ENCODE data around the gene HNF4A. TPM values are rescaled to one million over a fixed set of nuclear protein-coding genes. Genes with fewer than 3 reads are reported as not detected.

HNF4A gene
- total RNA-seq, 6 experiments from 2014 or later: not detected

- Mint-ChIP-seq H3K36me3 (ENCODE audit: low read depth) (no peaks in the 10 kb centered on the region), H3K4me3 (no peak overlapping the region), H3K9me3 (no peaks in the 10 kb centered on the region), H3K27ac (no peak overlapping the region), H3K4me1 (ENCODE audit: low read depth) (no peaks in the 10 kb centered on the region), H3K27me3 (ENCODE audit: insufficient read depth) (peaks cover 50% of the 10 kb centered on the region)
- no peak for DNase-seq
- no peak for TF ChIP-seq CTCF (IDR thresholded peaks at IDR 0.05)
Observed at GRCh38 chr20:44450281-44450889, 94.9 kb downstream of the HNF4A start.

GRCh38 chr20:44450903-44451450, 95.5 kb downstream of the HNF4A start:
- H3K27me3 Mint-ChIP-seq (ENCODE audit: insufficient read depth): peaks cover 51% of the 10 kb centered on the region
- H3K4me1 Mint-ChIP-seq (ENCODE audit: low read depth): no peaks in the 10 kb centered on the region
- no peaks in the 10 kb centered on the region for H3K9me3 Mint-ChIP-seq
- no peaks in the 10 kb centered on the region for H3K36me3 Mint-ChIP-seq (ENCODE audit: low read depth)
- H3K27ac Mint-ChIP-seq: no peak overlapping the region
- H3K4me3 Mint-ChIP-seq: no peak overlapping the region
- DNase-seq: no peak
- no peak for TF ChIP-seq CTCF (IDR thresholded peaks at IDR 0.05)

GRCh38 chr20:44454306-44454963, 98.9 kb downstream of the HNF4A start:
- DNase-seq: no peak
- peaks cover 28% of the 10 kb centered on the region for H3K27me3 Mint-ChIP-seq (ENCODE audit: insufficient read depth)
- no peak overlapping the region for H3K4me3 Mint-ChIP-seq
- no peak overlapping the region for H3K27ac Mint-ChIP-seq
- H3K4me1 Mint-ChIP-seq (ENCODE audit: low read depth): no peaks in the 10 kb centered on the region
- no peaks in the 10 kb centered on the region for H3K36me3 Mint-ChIP-seq (ENCODE audit: low read depth)
- TF ChIP-seq CTCF (IDR thresholded peaks at IDR 0.05): no peak
- H3K9me3 Mint-ChIP-seq: no peaks in the 10 kb centered on the region

GRCh38 chr20:44455126-44455525, 99.6 kb downstream of the HNF4A start:
- Mint-ChIP-seq H3K9me3 (no peaks in the 10 kb centered on the region), H3K36me3 (ENCODE audit: low read depth) (no peaks in the 10 kb centered on the region), H3K4me3 (no peak overlapping the region), H3K27me3 (ENCODE audit: insufficient read depth) (peaks cover 25% of the 10 kb centered on the region), H3K27ac (no peak overlapping the region), H3K4me1 (ENCODE audit: low read depth) (no peaks in the 10 kb centered on the region)
- no peak for TF ChIP-seq CTCF (IDR thresholded peaks at IDR 0.05)
- no peak for DNase-seq

GRCh38 chr20:44456611-44457010, 101.1 kb downstream of the HNF4A start:
- peaks cover 17% of the 10 kb centered on the region for H3K27me3 Mint-ChIP-seq (ENCODE audit: insufficient read depth)
- no peak for TF ChIP-seq CTCF (IDR thresholded peaks at IDR 0.05)
- H3K4me1 Mint-ChIP-seq (ENCODE audit: low read depth): no peaks in the 10 kb centered on the region
- no peaks in the 10 kb centered on the region for H3K9me3 Mint-ChIP-seq
- no peak for DNase-seq
- no peak overlapping the region for H3K27ac Mint-ChIP-seq
- no peak overlapping the region for H3K4me3 Mint-ChIP-seq
- H3K36me3 Mint-ChIP-seq (ENCODE audit: low read depth): no peaks in the 10 kb centered on the region
